Hepatocyte (in vitro differentiated cells): ENCODE measurements around the gene ZBTB20. TPM values are rescaled to one million over a fixed set of nuclear protein-coding genes. Genes with fewer than 3 reads are reported as not detected.

Experiments
- DNase-seq: peaks from one replicate; pipeline ENCODE4 v3.0.0-alpha.2; 2016; ENCODE audit warnings: low spot score
- H2AFZ ChIP-seq: fragments of 200-600 bp; sonication (generic); 2 replicates; pipeline ENCODE4 v1.6.0; 2016; ENCODE audit warnings: antibody characterized with exemption, mild to moderate bottlenecking
- H3K27ac ChIP-seq: fragments of 200-600 bp; sonication (generic); 2 replicates; pipeline ENCODE4 v1.5.1; 2016; ENCODE audit warnings: mild to moderate bottlenecking
- H3K27me3 ChIP-seq: fragments of 200-600 bp; sonication (generic); 2 replicates; pipeline ENCODE4 v1.6.1; 2016
- H3K36me3 ChIP-seq: fragments of 200-600 bp; sonication (generic); replicated peaks from 2 replicates; pipeline ENCODE4 v1.5.1; 2016; ENCODE audit warnings: low read depth; ENCODE audit not compliant: insufficient read depth
- H3K4me1 ChIP-seq: fragments of 200-600 bp; sonication (generic); 2 replicates; pipeline ENCODE4 v1.5.1; 2016; ENCODE audit warnings: mild to moderate bottlenecking, moderate library complexity; ENCODE audit not compliant: insufficient read depth
- H3K4me2 ChIP-seq: fragments of 200-600 bp; sonication (generic); 2 replicates; pipeline ENCODE4 v1.6.0; 2016
- H3K4me3 ChIP-seq: fragments of 200-600 bp; sonication (generic); 2 replicates; pipeline ENCODE4 v1.5.1; 2016; ENCODE audit warnings: mild to moderate bottlenecking
- H3K79me2 ChIP-seq: fragments of 200-600 bp; sonication (generic); 2 replicates; pipeline ENCODE4 v1.6.0; 2017; ENCODE audit warnings: mild to moderate bottlenecking
- H3K9me2 ChIP-seq: fragments of 200-600 bp; sonication (generic); replicated peaks from 2 replicates; pipeline ENCODE4 v1.6.0; 2017; ENCODE audit warnings: mild to moderate bottlenecking; ENCODE audit not compliant: insufficient read depth
- H3K9me3 ChIP-seq: fragments of 200-600 bp; sonication (generic); 2 replicates; pipeline ENCODE4 v1.5.1; 2016; ENCODE audit warnings: low read depth, mild to moderate bottlenecking
- H4K20me1 ChIP-seq: fragments of 200-600 bp; sonication (generic); 2 replicates; pipeline ENCODE4 v1.6.0; 2016; ENCODE audit warnings: mild to moderate bottlenecking; ENCODE audit not compliant: insufficient read depth, poor library complexity, severe bottlenecking
- EZH2 ChIP-seq: fragments of 200-600 bp; sonication (generic); IDR thresholded peaks from 2 replicates; pipeline ENCODE4 v1.6.1; 2016; ENCODE audit warnings: antibody characterized with exemption, mild to moderate bottlenecking, borderline replicate concordance
- EZH2phosphoT487 ChIP-seq: fragments of 200-600 bp; sonication (generic); IDR thresholded peaks from one replicate; pipeline ENCODE4 v1.6.1; 2018; ENCODE audit warnings: antibody characterized with exemption, mild to moderate bottlenecking, low read depth, moderate library complexity; ENCODE audit not compliant: unreplicated experiment, severe bottlenecking
- WGBS: methylation state at CpG from one replicate; pipeline ENCODE4 v1.1.6; 2016; ENCODE audit warnings: low lambda C conversion rate; ENCODE audit errors: missing lambda C conversion rate; 5-methylcytosine and 5-hydroxymethylcytosine counted together
- polyA plus RNA-seq: library from polyadenylated mRNA; unstranded; fragments of >200 nt; fragmentation: Nextera tagmentation; extraction: Ambion mirVana; gene quantifications from 2 replicates; pipeline ENCODE4 v1.2.1, GENCODE V29; 2016
- total RNA-seq: library from RNA; depleted of rRNA; stranded (reverse); fragments of >200 nt; gene quantifications from 2 replicates; pipeline ENCODE4 v1.2.3, GENCODE V29; 2014
- TF ChIP-seq, protein P1 (sequence below): fragments of 200-600 bp; sonication (generic); IDR thresholded peaks from 2 replicates; pipeline ENCODE4 v1.5.1; 2016; ENCODE audit warnings: antibody characterized with exemption, mild to moderate bottlenecking; ENCODE audit not compliant: poor library complexity

ZBTB20 gene
- total and polyA plus RNA-seq, 2 experiments from 2014 or later, result 25.8 to 28.0 TPM

DNA sequence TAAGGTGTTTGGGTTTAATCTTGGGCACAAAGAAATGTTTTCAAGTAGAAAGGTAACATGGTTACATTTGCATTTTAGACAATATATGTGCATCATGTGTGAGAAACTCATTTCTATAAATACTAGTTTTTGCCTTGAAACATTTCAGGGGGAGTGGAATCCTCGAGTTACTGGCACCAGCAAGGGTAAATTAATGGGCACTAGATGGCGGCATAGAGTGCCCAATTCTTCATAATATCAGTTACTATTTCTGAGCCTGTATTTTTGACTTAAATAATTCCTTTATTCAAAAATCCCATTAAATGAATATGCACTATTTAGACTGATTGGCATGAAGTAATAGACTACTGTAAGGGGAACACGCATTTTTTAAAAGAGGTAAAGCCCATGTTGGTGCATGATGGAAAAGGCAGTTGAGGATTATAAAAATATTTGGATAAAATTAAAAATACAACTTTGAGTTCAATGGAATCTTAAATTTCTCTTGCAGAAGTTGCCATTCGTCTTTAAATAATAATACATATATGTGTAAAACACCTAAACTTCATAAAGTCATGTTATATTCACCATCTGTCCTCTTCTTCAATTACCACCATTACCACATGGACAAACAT, 106.3 kb downstream of the ZBTB20 start:
- Histone ChIP-seq H3K4me3 (no peak overlapping the region), H4K20me1 (no peaks in the 10 kb centered on the region), H3K9me2 (no peaks in the 10 kb centered on the region), H3K27me3 (no peaks in the 10 kb centered on the region), H3K27ac (no peak overlapping the region), H3K79me2 (no peaks in the 10 kb centered on the region), H3K9me3 (no peaks in the 10 kb centered on the region), H3K4me2 (no peak overlapping the region), H3K4me1 (no peaks in the 10 kb centered on the region), H3K36me3 (no peaks in the 10 kb centered on the region), H2AFZ (no peak overlapping the region)
- DNase-seq, result peak; percentile 48
- 12% methylated on average over 4 of the region's 4 CpGs for WGBS
- TF ChIP-seq EZH2phosphoT487, result no peak
- TF ChIP-seq, protein P1, sequence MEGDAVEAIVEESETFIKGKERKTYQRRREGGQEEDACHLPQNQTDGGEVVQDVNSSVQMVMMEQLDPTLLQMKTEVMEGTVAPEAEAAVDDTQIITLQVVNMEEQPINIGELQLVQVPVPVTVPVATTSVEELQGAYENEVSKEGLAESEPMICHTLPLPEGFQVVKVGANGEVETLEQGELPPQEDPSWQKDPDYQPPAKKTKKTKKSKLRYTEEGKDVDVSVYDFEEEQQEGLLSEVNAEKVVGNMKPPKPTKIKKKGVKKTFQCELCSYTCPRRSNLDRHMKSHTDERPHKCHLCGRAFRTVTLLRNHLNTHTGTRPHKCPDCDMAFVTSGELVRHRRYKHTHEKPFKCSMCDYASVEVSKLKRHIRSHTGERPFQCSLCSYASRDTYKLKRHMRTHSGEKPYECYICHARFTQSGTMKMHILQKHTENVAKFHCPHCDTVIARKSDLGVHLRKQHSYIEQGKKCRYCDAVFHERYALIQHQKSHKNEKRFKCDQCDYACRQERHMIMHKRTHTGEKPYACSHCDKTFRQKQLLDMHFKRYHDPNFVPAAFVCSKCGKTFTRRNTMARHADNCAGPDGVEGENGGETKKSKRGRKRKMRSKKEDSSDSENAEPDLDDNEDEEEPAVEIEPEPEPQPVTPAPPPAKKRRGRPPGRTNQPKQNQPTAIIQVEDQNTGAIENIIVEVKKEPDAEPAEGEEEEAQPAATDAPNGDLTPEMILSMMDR, result peak; percentile 60

- Histone ChIP-seq H3K4me2 (no peak overlapping the region), H3K36me3 (no peaks in the 10 kb centered on the region), H3K9me3 (no peaks in the 10 kb centered on the region), H3K9me2 (no peaks in the 10 kb centered on the region), H3K79me2 (no peaks in the 10 kb centered on the region), H2AFZ (no peak overlapping the region), H3K4me1 (no peaks in the 10 kb centered on the region), H3K4me3 (no peak overlapping the region), H4K20me1 (no peaks in the 10 kb centered on the region), H3K27me3 (no peaks in the 10 kb centered on the region), H3K27ac (no peak overlapping the region)
- TF ChIP-seq EZH2, result no peak
- TF ChIP-seq, protein P1, result no peak
- TF ChIP-seq EZH2phosphoT487, result no peak
- DNase-seq, result no peak
These were observed 106.8 kb downstream of the ZBTB20 start for GRCh38 chr3:115040246-115040645.

GRCh38 chr3:115038817-115039216, 108.3 kb downstream of the ZBTB20 start:
- no peaks in the 10 kb centered on the region for H3K9me2 ChIP-seq
- no peaks in the 10 kb centered on the region for H3K9me3 ChIP-seq
- TF ChIP-seq EZH2 (no peak), EZH2phosphoT487 (no peak)
- TF ChIP-seq, protein P1, result no peak
- H3K79me2 ChIP-seq, result no peaks in the 10 kb centered on the region
- H3K4me1 ChIP-seq, result no peaks in the 10 kb centered on the region
- H4K20me1 ChIP-seq, result no peaks in the 10 kb centered on the region
- 94% methylated on average over 1 of the region's 1 CpG for WGBS
- H3K27me3 ChIP-seq, result no peaks in the 10 kb centered on the region
- no peak overlapping the region for H2AFZ ChIP-seq
- H3K4me3 ChIP-seq, result no peak overlapping the region
- H3K36me3 ChIP-seq, result no peaks in the 10 kb centered on the region
- no peak overlapping the region for H3K4me2 ChIP-seq
- no peak overlapping the region for H3K27ac ChIP-seq
- DNase-seq, result no peak
